ENCODE results near the gene ARHGAP6.
A peak's percentile ranks its signal among the peaks of the same experiment; 100 is the strongest.

Gene ARHGAP6

DNA sequence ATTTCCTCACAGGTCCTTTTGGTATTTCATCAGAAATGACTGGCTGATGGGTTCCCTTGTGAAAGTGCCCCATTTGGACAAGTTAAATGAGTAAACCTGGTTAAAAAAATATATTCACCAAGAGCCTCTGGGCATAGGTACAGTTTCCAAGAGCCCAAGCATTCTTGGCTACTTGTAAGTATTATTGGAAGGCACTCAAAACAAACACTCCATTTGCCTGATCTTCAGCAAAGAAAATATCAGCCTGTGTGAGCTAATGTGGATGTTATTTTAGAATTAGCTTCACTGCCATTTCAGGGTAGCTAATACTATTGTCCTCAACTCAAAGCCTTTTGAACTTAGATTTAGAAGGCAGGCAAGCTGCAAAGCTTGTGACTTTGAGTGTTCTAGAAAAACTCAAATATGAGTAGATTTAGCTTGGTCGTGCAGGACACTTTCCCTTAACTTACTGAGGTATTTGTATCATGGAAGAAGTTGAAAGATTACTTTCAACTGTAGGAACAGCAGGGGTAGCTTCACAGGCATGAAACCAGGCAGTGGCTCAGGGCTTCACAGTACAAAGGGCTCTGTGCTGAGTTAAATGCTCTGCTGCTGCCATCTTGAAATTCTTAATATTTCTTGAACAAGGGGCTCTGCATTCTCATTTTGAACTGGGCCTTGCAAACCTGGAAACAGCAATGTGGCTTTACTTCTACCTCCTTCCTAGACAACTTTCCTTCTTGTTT is 195.3 kb downstream of the ARHGAP6 start:
- H3K27ac ChIP-seq (ENCODE audit: low read depth, low read length) = peak overlapping the region; percentile 55
- H3K4me1 ChIP-seq (ENCODE audit: insufficient read depth, low read length) = peaks cover 12% of the 10 kb centered on the region
- H3K9me3 ChIP-seq (ENCODE audit: low read length) = no peaks in the 10 kb centered on the region
- H3K9ac ChIP-seq (ENCODE audit: low read length) = no peak overlapping the region
- no peak overlapping the region for H3K4me3 ChIP-seq (ENCODE audit: low read depth in 1 of 2, low read length in 2 of 2)
- no peaks in the 10 kb centered on the region for H3K36me3 ChIP-seq (ENCODE audit: insufficient read depth, low read length)
- H3K27me3 ChIP-seq (ENCODE audit: control insufficient read depth in 1 of 2, insufficient read depth in 2 of 2, low read length in 2 of 2) = no peaks in the 10 kb centered on the region

DNA sequence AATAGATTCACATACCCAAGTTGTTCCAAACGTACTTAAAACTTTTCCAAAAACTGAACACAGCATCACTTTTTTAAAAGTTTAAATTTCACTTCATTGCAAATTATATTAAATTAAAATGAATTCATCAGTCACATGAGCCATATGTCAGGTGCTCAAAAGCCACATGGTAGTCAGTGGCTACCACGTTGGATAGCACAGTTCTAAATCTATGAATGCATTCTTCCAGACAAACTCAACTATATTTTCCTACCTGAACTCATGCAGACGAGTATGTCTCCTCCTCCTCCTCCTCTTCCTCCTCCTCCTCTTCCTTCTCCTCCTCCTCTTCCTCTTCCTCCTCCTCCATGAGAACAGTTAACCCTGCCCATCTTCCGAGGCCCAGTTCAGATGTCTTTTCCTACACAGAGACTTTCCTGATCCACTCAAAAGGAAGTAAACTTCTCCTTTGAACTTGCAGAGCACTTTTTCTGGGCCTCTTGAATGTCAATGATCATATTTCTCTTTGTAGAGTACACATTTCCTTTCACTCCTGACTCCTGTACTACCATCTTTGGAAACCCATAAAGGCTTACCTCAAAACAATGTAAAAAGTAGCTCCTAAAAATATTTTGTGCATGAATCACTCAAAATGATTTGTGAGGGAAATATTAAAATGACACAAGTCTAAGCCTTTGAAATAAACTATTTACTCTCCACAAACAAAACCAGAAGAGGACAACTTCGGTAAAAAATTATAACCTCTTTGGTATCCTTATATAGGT is 199.9 kb downstream of the ARHGAP6 start:
- no peak overlapping the region for H3K9ac ChIP-seq (ENCODE audit: low read length)
- peaks cover 18% of the 10 kb centered on the region for H3K4me1 ChIP-seq (ENCODE audit: insufficient read depth, low read length)
- H3K36me3 ChIP-seq (ENCODE audit: insufficient read depth, low read length) = no peaks in the 10 kb centered on the region
- peak overlapping the region; percentile 17 for H3K27ac ChIP-seq (ENCODE audit: low read depth, low read length)
- no peak overlapping the region for H3K4me3 ChIP-seq (ENCODE audit: low read depth in 1 of 2, low read length in 2 of 2)
- H3K27me3 ChIP-seq (ENCODE audit: control insufficient read depth in 1 of 2, insufficient read depth in 2 of 2, low read length in 2 of 2) = no peaks in the 10 kb centered on the region
- H3K9me3 ChIP-seq (ENCODE audit: low read length) = no peaks in the 10 kb centered on the region

DNA sequence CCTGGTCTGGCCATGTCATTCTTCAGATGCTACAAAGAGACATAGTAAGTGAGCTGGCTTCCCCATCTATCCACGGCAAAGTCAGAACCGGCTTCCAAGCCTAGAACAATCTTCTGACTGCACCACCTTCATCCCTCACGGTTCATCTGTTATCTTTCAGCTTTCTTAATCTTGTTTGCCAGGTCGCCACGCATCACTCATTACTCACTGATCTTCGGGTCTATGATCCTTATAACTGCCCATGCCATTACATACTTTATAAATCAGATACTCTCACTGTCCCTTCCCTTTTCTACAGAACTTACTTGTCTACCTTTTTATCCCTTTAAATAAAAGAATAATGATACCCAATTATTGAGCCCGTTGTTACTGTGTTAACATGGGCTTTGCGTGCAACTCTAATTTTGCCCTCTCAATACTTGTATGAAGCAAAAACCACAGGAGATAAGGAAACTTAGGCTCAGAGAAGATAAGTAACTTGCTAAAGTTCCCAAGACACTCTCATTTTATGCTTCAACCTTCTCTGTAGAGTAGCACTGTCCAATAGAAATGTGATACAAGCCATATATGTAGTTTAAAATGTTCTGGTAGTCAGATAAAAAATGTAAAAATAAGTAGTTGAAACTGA is 200.8 kb downstream of the ARHGAP6 start:
- Histone ChIP-seq H3K27me3 (ENCODE audit: control insufficient read depth in 1 of 2, insufficient read depth in 2 of 2, low read length in 2 of 2) (no peaks in the 10 kb centered on the region), H3K27ac (ENCODE audit: low read depth, low read length) (no peak overlapping the region), H3K9ac (ENCODE audit: low read length) (no peak overlapping the region)

DNA sequence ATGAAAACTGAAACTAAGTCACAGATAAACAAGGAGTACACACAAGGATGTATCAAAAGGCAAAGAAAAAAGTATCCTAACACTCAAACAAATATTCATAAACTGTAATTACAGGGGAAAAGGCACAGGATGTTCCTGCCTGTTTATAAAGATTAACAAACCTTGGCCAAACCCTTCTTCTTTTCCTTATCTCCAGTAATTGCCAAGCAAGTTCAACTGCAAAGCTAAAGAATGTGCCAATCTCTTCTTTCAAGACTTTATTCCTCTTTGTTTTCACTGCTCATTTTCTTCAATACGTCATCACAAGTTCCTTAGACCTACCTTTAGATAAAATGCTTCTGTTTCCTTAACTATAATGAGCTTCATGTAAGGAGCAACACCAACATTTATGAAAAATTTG is 201.3 kb downstream of the ARHGAP6 start:
- H3K27ac ChIP-seq (ENCODE audit: low read depth, low read length) = no peak overlapping the region
- no peaks in the 10 kb centered on the region for H3K27me3 ChIP-seq (ENCODE audit: control insufficient read depth in 1 of 2, insufficient read depth in 2 of 2, low read length in 2 of 2)
- H3K9me3 ChIP-seq (ENCODE audit: low read length) = no peaks in the 10 kb centered on the region
- H3K9ac ChIP-seq (ENCODE audit: low read length) = no peak overlapping the region
- no peaks in the 10 kb centered on the region for H3K36me3 ChIP-seq (ENCODE audit: insufficient read depth, low read length)
- H3K4me3 ChIP-seq (ENCODE audit: low read depth in 1 of 2, low read length in 2 of 2) = no peak overlapping the region
- peaks cover 7% of the 10 kb centered on the region for H3K4me1 ChIP-seq (ENCODE audit: insufficient read depth, low read length)

More for the DNA sequence above, 200.8 kb downstream of the ARHGAP6 start:
- Histone ChIP-seq H3K9me3 (ENCODE audit: low read length) (no peaks in the 10 kb centered on the region), H3K36me3 (ENCODE audit: insufficient read depth, low read length) (no peaks in the 10 kb centered on the region), H3K4me3 (ENCODE audit: low read depth in 1 of 2, low read length in 2 of 2) (no peak overlapping the region), H3K4me1 (ENCODE audit: insufficient read depth, low read length) (peaks cover 12% of the 10 kb centered on the region)

DNA sequence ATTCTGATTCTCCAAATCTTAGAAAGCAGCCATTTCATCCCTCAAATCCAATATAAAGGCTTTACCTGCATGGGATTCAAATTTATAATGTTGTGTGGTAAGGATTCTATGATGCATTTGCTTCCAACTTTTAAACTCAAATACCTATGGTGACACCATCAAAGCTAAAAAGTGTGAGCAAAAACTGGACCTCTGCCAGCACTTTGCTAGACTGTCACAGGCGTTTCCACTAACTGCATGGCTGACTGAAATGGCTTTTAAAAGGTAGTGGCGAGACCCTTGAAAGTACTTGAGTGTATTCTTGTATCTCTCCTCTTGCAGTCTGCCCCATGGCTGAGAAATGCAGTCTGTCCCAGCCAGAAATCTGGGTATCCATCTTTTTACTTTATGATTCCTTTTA is 203.1 kb downstream of the ARHGAP6 start:
- no peak overlapping the region for H3K27ac ChIP-seq (ENCODE audit: low read depth, low read length)

DNA sequence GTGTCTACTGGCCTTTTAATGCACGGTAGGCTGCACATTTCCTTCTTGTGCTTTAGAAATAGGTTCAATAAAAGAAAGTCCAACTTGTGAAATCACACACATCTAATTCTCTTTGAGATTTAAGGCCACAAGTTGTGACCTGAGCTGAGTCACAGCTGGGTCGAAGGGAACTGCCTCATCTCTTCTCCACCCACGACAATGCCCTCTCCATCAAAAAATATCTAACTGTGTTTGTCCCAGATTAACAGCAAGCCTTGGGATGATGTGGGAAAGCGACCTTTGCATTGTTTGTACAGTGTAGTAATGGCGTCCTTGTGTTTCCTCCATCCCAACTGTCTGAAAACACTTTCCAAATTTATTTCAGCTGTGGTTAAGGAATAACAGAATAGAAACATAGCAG is 203.6 kb downstream of the ARHGAP6 start:
- no peaks in the 10 kb centered on the region for H3K36me3 ChIP-seq (ENCODE audit: insufficient read depth, low read length)
- H3K9me3 ChIP-seq (ENCODE audit: low read length) = no peaks in the 10 kb centered on the region
- H3K27ac ChIP-seq (ENCODE audit: low read depth, low read length) = no peak overlapping the region
- H3K9ac ChIP-seq (ENCODE audit: low read length) = no peak overlapping the region
- H3K4me1 ChIP-seq (ENCODE audit: insufficient read depth, low read length) = peaks cover 6% of the 10 kb centered on the region
- no peaks in the 10 kb centered on the region for H3K27me3 ChIP-seq (ENCODE audit: control insufficient read depth in 1 of 2, insufficient read depth in 2 of 2, low read length in 2 of 2)
- H3K4me3 ChIP-seq (ENCODE audit: low read depth in 1 of 2, low read length in 2 of 2) = no peak overlapping the region

More for the DNA sequence above, 203.1 kb downstream of the ARHGAP6 start:
- peaks cover 6% of the 10 kb centered on the region for H3K4me1 ChIP-seq (ENCODE audit: insufficient read depth, low read length)
- H3K27me3 ChIP-seq (ENCODE audit: control insufficient read depth in 1 of 2, insufficient read depth in 2 of 2, low read length in 2 of 2) = no peaks in the 10 kb centered on the region
- no peaks in the 10 kb centered on the region for H3K36me3 ChIP-seq (ENCODE audit: insufficient read depth, low read length)
- H3K9me3 ChIP-seq (ENCODE audit: low read length) = no peaks in the 10 kb centered on the region
- no peak overlapping the region for H3K4me3 ChIP-seq (ENCODE audit: low read depth in 1 of 2, low read length in 2 of 2)
- no peak overlapping the region for H3K9ac ChIP-seq (ENCODE audit: low read length)

DNA sequence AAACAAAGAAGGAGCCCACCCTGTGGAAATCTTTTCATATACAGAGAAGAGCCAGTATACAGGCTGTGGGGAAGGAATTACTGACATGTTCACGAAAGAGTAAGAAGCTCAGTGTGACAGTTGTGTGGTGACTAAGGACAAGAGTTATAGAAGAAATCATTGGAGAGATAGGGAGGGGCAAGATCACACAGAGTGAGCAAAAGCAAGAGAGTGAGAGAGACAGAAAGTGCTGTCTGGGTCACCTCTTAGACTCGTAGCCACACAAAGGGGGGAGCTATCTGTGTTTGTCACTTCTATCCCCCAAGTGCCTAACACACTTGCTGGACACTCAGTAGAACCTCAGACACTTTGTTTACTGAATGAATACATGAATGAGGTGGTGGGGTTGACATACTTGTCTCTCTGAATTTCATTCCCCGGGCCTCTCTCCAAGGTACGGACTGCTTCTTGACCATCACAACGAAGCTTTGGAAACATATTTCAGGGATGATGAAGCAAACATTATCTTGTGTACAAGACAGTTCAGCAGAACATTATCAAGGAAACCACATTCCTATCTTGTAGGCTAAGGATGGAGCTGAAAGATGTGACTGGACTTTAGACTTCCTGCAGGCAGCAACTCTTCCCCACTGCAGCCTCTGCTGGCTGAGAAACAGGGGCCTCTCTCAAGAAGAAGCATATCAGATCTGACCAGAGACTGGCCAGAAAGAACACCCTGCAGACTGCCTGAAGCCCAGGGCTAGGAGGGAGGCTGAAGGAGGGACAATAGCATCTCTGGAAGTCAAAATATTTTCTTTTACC is 204.3 kb downstream of the ARHGAP6 start:
- Histone ChIP-seq H3K9ac (ENCODE audit: low read length) (no peak overlapping the region), H3K4me3 (ENCODE audit: low read depth in 1 of 2, low read length in 2 of 2) (no peak overlapping the region), H3K36me3 (ENCODE audit: insufficient read depth, low read length) (no peaks in the 10 kb centered on the region), H3K9me3 (ENCODE audit: low read length) (no peaks in the 10 kb centered on the region), H3K27ac (ENCODE audit: low read depth, low read length) (no peak overlapping the region), H3K27me3 (ENCODE audit: control insufficient read depth in 1 of 2, insufficient read depth in 2 of 2, low read length in 2 of 2) (no peaks in the 10 kb centered on the region), H3K4me1 (ENCODE audit: insufficient read depth, low read length) (peaks cover 6% of the 10 kb centered on the region)

DNA sequence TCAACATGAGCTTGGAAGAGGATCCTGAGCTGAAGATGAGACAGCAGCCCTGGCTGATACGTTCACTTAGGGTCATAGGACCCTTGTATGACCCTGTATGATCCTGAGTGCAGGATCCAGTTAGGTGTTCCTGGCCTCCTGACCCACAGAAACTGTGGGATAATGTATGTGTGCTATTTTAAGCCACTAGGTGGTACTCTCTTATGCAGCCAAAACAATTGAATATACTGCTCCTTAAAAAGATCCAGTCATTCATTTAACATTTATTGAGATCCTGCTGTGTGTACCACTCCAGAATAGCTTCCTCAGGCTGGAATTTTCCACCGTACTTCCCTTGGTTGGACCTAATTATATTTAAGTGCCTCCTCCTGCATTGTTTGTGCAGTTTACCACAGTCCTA is 205.4 kb downstream of the ARHGAP6 start:
- no peaks in the 10 kb centered on the region for H3K9me3 ChIP-seq (ENCODE audit: low read length)
- no peak overlapping the region for H3K4me3 ChIP-seq (ENCODE audit: low read depth in 1 of 2, low read length in 2 of 2)
- H3K27ac ChIP-seq (ENCODE audit: low read depth, low read length) = no peak overlapping the region
- H3K36me3 ChIP-seq (ENCODE audit: insufficient read depth, low read length) = no peaks in the 10 kb centered on the region
- peaks cover 6% of the 10 kb centered on the region for H3K4me1 ChIP-seq (ENCODE audit: insufficient read depth, low read length)
- no peaks in the 10 kb centered on the region for H3K27me3 ChIP-seq (ENCODE audit: control insufficient read depth in 1 of 2, insufficient read depth in 2 of 2, low read length in 2 of 2)
- H3K9ac ChIP-seq (ENCODE audit: low read length) = no peak overlapping the region

DNA sequence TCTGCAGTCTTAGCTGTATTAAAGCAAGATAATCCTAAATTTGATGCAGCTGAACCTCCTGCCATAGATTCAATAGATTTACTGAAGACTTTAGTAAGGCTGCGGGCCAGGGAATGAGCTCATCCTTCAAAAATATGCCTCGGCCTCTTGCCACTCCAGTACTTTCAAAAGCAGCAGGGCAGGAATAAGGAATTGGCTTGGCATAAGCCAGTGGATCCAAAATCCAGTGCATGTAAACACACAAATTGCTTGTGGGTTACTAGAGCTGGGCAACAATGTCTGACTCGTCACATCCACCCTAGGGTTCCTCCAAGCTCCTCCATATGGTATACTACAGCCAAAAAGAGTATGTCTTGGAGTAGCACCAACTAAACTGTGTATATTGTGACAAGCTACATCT is 207.6 kb downstream of the ARHGAP6 start:
- no peaks in the 10 kb centered on the region for H3K36me3 ChIP-seq (ENCODE audit: insufficient read depth, low read length)
- peak overlapping the region; percentile 25 for H3K27ac ChIP-seq (ENCODE audit: low read depth, low read length)
- H3K4me1 ChIP-seq (ENCODE audit: insufficient read depth, low read length) = peaks cover 6% of the 10 kb centered on the region
- H3K9ac ChIP-seq (ENCODE audit: low read length) = no peak overlapping the region
- H3K4me3 ChIP-seq (ENCODE audit: low read depth in 1 of 2, low read length in 2 of 2) = no peak overlapping the region
- H3K27me3 ChIP-seq (ENCODE audit: control insufficient read depth in 1 of 2, insufficient read depth in 2 of 2, low read length in 2 of 2) = no peaks in the 10 kb centered on the region
- H3K9me3 ChIP-seq (ENCODE audit: low read length) = no peaks in the 10 kb centered on the region

DNA sequence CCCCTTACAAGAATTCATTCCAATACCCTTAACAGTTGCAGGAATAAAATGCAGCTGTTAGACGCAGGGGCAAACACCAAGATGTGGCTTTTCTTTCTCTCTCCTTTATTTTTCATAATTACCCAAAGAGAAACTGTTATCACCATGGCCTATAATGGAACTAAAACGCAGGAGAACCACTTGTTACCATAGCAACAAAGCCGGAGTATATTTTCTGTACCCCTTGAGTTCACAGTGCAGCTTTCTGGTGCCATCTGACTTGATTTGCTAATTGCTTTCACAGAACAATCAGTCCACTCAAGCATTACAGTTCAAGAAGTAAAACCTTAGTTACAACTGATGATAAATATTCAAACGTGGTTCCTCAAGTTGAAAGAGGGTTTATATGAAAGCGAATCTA is 214.6 kb downstream of the ARHGAP6 start:
- Histone ChIP-seq H3K9me3 (ENCODE audit: low read length) (no peaks in the 10 kb centered on the region), H3K4me1 (ENCODE audit: insufficient read depth, low read length) (peaks cover 24% of the 10 kb centered on the region), H3K4me3 (ENCODE audit: low read depth in 1 of 2, low read length in 2 of 2) (no peak overlapping the region), H3K27me3 (ENCODE audit: control insufficient read depth in 1 of 2, insufficient read depth in 2 of 2, low read length in 2 of 2) (no peaks in the 10 kb centered on the region), H3K27ac (ENCODE audit: low read depth, low read length) (no peak overlapping the region), H3K9ac (ENCODE audit: low read length) (no peak overlapping the region), H3K36me3 (ENCODE audit: insufficient read depth, low read length) (no peaks in the 10 kb centered on the region)

DNA sequence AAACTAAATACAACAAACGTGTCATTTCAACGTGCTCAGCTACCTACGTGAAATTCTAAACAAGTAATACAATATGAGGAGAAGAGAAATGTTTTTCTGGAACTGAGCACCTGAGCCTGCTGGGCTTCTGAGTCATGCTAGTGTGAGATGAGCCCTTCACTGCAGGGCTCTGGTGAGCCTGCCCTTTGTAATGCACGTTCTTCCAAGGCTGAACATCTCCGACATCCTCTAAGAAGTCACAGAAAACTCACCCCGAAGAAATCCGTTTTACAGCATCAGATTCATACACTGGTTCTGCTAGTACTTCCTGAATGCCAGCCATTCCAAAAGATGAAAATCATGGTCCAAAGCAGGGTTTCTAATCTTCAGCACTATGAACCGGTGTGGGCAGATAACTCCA is 215.4 kb downstream of the ARHGAP6 start:
- no peaks in the 10 kb centered on the region for H3K36me3 ChIP-seq (ENCODE audit: insufficient read depth, low read length)
- H3K27me3 ChIP-seq (ENCODE audit: control insufficient read depth in 1 of 2, insufficient read depth in 2 of 2, low read length in 2 of 2) = no peaks in the 10 kb centered on the region
- H3K9me3 ChIP-seq (ENCODE audit: low read length) = no peaks in the 10 kb centered on the region
- H3K27ac ChIP-seq (ENCODE audit: low read depth, low read length) = no peak overlapping the region
- H3K4me3 ChIP-seq (ENCODE audit: low read depth in 1 of 2, low read length in 2 of 2) = no peak overlapping the region
- H3K9ac ChIP-seq (ENCODE audit: low read length) = no peak overlapping the region
- H3K4me1 ChIP-seq (ENCODE audit: insufficient read depth, low read length) = peaks cover 26% of the 10 kb centered on the region
